Inflammatory macrophage treated with lipopolysaccharide for 4 hours (primary cell): ENCODE measurements around the gene METTL22.
"Not testable (repeated sequence)": the region's sequence is repeated elsewhere in the genome, so short reads cannot be mapped to it uniquely, and the experiment has no call there.

Experiments used
- DNase-seq: peaks from one replicate; pipeline ENCODE4 v3.0.0-alpha.2; 2020

The METTL22 gene

DNA sequence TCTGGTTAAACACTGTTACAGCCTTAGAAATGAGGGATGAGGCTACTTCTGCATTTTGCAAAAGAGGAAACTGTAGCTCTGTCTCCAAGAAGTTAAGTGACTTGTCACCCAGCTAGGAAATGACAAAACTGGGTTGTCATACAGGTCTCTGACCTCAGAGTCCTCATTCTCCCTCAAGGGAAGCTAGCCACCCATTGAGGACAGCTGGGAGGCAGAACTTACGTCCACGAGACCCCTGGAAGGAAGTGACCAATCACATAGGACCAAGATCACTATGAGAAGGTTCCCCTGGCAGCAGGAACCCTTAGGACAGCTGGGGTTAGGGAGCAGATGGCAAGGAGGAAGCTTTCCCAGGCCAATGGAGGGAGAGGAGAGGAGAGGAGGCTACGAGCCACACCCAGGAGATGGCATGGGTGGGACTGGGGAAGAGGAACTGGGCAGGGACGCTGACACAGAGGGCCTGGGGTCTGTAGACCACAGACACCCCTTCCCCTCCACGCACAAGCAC lies 11.2 kb downstream of the METTL22 start:
- peak; percentile 97 for DNase-seq

DNA sequence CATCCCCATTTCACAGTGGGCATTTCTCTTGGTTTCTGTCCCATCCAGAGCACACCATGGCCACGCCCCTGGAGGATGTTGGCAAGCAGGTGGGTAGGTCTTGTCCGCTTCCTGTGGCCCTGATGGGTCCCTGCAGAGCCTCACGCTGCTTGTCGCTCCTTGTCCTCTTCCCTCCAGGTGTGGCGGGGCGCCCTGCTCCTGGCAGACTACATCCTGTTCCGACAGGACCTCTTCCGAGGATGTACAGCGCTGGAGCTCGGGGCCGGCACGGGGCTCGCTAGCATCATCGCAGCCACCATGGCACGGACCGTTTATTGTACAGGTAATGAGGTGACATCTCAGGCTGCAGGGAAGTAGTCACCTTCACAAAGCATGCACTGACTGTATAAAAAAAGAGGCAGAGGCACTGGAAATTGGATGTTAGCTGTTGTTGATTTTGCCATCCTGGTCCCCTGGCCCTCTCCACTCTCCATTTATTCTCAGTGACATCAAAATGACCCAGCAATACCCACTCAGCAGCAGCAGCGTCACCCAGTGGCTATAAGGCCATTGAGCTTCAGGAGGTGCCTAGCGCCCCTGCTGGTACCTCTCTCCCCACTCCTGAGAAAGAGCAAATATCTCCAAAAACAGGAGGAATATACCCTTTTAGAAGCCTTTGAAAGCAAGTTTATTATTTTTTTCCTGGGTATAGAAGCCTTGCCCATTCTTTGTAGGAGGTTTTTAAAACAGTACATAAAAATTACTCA lies 13.7 kb downstream of the METTL22 start:
- DNase-seq = no peak

DNA sequence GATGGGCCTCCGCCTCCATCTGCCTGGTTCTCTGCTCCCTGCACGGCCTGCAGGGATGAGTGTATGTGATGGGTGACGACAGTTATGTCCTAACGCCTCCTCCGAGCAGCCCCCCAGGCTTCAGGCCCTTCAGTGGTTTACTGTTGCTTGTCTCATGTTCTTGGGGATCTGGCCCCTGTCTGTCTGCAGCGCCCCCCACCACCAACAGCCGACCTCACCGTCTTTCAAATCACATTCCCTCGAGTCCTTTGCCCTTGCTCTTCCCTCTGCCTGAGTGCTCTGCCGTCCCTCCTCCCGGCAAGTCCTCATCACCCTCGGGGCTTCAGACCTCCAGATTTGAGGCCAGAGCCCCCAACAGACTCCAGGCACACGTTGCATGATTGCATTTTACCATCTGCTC lies 18.2 kb downstream of the METTL22 start:
- no peak for DNase-seq

DNA sequence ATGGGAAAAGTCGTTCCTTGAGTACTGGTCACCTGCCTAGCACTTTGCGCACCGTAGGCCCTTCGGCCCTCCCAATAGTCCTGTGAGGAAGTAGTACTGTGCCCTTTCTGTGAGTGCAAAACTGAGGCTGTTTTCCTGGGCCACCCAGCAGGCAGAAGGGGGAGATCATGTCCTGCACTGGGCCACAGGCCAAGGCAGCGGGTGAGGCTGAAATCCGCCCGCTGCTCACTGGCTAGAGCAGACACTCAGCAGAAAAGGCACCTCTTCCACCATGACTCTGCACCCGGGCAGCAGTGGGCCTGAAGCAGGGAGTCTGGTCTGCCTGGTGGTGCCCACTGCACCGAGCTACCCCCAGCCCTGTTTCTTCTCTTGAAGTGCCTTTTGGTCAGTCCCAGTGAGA lies 20.2 kb downstream of the METTL22 start:
- no peak for DNase-seq

DNA sequence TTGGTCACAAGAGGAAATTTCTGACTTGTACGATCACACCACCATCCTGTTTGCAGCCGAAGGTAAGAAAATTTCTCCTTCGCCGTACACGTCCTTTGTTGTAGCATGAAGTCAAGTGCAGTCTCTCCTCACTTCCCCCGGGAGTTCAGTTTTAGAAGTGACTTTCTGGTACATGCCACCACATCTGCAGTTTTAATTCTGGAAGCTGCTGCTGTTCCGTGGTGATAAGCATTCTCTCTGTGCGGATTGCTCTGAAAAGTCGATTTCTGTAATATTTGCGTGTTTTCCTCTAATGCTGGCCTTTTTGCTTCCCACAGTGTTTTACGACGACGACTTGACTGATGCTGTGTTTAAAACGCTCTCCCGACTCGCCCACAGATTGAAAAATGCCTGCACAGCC lies 20.6 kb downstream of the METTL22 start:
- no peak for DNase-seq

DNA sequence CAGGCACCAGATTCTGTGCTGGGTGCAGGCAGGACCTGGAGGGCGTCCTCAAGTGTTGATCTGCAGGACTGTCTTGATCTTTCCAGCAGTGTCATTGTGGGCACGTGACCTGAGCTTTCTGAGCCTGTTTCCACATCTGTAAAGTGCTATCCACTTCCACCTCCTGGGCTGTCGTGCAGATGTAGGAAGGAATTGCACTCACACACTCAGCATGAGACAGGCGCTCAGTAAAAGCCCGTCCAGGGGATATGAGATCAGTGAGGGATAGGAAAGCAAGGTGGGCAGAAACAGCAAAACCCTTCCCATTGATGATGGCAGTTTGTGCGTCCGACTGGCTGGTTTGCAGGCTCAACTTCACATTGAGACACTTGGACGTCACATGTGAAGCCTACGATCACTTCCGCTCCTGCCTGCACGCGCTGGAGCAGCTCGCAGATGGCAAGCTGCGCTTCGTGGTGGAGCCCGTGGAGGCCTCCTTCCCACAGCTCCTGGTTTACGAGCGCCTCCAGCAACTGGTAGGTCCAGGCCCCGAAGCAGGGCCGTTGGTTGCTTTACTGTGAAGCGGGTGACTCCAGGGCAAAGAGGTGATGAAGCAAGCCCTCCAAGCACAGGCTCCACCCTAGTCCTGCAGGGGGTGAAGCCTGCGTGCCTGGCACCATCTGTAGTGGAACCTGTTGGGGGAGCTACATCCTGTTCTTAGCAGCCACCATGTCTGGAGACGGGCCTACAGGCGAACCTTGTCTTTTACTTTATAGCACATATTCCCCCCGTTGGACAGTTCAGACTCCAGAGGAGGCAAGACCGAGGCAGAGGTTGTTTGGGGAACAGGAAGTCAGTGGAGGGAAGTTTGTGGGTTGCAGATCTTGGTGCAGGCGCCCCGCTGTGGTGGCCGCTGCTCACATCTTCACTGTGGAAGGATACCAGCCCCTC lies 23.0 kb downstream of the METTL22 start:
- DNase-seq = peak; percentile 74

DNA sequence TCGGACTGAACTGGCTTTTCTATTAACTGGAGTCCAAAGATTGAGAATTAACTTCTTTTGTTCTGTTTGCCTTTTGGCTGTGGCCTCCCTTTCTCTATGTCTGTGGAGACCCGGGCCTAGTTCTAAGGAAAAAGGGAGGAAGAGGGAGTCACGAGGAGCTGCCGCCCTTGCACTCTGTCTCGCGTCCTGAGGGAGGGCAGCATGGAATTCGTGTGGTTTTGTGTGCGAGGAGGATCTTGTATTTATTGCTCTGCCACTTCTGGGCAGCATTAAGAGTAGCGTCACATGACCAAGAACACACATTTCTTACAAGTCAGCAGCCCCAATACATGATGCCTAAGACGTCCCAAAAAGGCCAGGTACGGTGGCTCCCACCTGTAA lies 23.6 kb downstream of the METTL22 start:
- no peak for DNase-seq

DNA sequence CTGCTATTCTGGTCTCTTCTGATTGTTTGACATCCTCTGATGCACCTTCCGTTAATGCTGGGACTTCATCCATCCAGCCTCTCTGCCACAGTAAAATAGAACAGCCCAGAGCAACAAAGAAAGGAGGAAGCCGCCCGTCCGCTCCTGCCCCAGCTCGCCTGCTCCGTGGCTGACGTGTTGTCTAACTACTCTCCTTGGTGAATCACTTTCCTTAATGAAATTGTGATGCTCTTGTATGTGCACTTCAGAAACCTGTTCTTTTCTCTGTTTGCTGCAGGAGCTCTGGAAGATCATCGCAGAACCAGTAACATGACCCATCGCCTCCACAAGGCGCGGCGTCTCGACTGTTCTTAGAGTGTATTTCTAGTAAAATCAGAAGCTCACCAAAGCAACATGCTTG lies 24.3 kb downstream of the METTL22 start:
- DNase-seq = no peak

DNA sequence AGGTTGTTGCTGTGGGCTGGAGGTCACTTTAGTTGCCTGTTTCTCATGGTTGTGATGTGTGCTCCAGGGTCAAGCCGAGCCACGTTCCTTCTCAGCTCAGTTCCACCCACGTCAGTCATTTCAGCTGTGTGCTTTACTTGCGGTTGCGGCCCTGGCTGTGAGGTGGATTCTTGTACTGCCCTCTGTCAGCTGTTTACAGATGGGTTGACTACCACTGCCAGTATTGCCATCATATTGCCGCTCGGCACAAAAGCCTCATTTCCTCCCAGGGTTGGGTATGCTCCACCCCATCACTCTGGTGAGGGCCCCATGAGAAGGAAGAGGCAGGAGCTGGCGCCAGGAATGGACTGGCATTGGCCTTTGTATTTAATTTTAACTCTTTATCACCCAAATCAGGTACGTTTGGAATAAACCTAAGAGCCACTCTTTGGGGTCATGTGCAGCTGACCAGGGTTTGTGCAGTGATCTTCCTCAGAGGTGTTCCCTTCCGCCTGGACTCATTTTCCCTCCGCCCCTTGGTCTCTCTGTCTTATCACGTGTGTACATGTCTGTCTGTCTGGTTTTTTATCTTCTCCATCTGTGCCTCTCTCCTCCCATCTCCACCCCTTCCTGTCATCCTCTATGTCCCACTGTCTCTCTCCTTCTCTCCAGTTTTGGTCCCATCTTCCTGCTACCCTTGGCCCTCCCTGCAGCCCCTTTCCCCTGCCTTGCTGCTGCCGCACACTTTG lies 25.0 kb downstream of the METTL22 start:
- no peak for DNase-seq

DNA sequence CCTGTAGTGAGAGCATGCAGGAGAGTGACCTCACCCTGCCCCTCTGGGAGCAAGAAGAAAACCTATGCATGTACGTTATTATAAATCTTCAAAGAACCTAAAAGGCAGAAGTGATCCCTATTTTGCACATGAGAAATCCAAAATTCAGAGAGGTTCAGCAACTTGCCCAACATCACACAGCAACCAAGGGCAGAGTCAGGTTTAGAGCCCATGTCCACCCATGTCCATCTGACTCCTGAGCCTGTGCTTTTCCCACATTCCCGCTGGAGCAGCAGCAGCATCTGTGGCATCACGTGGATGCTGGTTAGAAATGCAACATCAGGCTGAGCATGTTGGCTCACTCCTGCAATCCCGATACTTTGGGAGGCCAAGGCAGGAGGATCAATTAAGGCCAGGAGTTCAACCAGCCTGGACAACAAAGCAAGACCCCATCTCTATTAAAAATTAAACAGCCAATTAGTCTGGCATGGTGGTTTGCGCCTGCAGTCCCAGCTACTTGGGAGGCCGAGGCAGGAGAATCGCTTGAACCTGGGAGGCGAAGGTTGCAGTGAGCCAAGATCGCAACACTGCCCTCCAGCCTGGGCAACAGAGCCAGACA lies 26.3 kb downstream of the METTL22 start:
- no peak for DNase-seq

DNA sequence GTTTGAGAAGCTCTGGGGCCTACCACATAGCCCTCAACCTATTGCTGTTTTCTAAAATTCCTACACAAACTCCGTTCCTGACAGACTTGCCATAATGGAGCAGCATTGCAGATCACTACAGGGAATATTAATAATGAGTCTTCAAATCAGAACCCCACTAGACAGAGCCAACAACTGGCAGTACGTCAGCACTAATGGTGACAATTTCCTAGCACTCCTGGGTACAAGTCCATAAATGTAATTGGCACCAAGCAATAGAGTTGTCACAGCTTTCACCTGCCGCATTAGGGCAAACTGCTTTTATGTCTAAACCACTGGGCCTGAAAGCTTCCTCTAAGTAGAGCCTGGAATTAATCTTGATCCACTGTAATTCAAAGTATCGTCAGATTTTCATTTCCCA lies 27.4 kb downstream of the METTL22 start:
- no peak for DNase-seq

DNA sequence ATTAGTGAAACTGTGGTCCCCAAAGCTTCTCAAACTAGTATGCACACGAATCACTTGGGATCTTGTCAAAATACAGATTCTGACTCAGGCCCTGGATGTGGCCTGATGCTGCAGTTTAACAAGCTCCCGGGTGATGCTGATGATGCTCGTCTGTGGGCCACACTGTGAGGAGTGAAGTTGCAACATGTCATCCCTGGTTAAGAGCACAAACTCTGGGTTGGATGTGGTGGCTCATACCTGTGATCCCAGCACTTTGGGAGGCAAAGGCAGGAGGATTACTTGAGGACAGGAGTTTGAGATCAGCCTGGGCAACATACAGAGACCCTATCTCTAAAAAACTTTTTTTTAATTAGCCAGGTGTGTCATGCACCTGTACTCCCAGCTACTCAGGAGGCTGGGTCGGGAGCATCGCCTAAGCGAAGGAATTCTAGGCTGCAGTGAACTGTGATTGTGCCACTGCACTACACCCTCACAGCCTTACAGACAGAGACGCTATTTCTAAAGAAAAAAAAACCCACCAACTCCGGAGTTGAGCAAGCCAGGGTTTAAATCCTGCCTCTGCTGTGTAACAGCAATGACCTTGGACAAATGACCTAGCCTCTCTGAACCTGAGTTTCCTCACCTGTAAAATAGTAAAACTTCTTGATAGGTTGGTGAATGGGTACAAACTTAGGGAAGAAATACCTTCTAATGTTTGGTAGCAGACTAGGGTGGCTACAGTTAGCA lies 28.5 kb downstream of the METTL22 start:
- DNase-seq = no peak

DNA sequence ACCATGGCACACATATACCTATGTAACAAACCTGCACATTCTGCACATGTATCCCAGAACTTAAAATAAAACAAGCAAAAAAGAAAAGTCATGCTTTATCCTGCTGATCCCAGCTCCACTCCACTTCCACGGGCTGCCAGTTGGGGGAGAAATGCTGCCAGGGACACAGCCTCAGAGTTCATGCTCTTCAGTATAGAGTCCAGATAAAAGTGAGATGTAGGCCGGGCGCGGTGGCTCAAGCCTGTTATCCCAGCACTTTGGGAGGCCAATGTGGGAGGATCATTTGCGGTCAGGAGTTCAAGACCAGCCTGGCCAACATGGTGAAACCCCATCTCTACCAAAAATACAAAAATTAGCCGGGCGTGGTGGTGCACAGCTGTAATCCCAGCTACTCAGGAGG lies 30.5 kb downstream of the METTL22 start:
- DNase-seq = not testable (repeated sequence)

DNA sequence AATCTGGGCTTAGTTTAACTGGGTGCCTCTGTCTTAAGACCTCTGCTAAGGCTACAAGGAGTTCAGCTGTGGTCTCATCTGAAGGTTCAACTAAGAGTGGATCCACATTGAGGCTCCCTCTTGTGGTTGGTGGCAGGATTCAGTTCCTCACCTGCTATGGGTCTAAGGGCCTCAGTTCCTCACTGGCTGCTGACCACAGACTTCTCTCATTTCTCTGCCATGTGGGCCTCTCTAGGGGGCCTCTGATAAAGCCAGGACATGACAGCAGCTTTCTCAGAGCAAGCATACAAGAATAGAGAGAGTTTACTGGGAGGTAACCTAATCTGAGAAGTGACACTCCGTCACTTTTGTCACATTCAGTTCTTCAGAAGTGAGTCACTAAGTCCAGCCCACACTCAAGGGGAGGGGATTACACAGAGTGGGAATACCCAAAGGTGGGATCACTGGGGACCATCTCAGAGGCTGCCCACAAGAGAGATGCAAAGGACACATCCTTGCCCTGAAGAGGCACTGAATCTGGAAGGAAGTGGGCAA lies 33.8 kb downstream of the METTL22 start:
- peak; percentile 51 for DNase-seq

DNA sequence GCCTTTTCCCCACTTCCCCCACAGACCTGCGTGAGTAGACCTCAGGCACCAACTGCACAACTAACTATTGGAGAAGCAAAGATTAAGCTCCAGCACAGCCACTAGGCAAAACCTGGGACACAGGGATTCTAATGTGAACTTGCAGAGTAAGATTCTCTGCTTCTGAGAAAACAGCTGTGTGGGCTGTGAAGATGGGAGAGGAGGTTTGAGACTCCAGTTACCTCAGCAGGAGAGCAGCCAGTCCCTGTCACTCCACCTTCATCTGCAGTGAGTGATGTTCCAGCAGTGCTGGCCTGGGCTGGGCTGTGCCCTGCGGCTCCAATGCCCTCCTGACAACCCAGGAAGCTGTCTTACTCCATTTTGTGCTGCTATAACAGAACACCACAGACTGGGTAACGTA lies 34.9 kb downstream of the METTL22 start:
- DNase-seq = no peak

DNA sequence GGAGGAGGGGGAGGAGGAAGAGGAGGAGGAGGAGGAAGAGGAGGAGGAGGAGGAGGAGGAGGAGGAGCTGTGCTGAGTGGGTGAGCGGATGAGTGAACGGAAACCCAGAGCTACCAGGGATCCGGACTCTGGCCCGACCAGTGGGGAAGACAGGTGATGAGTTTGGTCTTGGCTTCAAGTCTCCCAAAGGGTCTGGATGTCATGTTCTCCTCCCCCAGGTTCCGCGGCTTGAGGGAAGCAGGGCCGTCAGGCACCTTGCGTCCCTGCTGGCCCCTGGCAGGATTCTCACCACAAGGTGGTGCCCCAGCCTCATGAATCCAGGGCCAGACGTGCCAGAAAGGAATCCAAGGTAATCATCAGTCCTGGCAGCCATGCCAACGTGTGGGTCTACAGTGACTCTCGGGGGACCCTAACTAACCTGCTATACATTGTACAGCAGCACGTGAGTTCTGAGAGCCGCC lies 39.4 kb downstream of the METTL22 start:
- DNase-seq = no peak

DNA sequence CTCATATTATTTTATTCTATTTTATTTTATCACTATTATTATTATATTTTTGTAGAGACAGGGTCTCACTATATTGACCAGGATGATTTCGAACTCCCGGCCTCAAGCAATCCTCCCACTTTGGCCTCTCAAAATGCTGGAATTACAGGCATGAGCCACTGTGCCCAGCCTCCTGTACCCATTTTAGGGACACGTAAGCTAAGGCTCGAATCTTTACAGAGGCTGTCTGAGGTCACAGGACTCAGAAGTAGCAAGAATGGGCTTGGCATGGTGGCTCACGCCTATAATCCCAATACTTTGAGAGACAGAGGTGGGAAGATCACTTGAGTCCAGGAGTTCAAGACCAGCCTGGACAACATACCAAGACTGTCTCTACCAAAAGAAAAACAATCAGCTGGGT lies 40.2 kb downstream of the METTL22 start:
- DNase-seq = no peak

DNA sequence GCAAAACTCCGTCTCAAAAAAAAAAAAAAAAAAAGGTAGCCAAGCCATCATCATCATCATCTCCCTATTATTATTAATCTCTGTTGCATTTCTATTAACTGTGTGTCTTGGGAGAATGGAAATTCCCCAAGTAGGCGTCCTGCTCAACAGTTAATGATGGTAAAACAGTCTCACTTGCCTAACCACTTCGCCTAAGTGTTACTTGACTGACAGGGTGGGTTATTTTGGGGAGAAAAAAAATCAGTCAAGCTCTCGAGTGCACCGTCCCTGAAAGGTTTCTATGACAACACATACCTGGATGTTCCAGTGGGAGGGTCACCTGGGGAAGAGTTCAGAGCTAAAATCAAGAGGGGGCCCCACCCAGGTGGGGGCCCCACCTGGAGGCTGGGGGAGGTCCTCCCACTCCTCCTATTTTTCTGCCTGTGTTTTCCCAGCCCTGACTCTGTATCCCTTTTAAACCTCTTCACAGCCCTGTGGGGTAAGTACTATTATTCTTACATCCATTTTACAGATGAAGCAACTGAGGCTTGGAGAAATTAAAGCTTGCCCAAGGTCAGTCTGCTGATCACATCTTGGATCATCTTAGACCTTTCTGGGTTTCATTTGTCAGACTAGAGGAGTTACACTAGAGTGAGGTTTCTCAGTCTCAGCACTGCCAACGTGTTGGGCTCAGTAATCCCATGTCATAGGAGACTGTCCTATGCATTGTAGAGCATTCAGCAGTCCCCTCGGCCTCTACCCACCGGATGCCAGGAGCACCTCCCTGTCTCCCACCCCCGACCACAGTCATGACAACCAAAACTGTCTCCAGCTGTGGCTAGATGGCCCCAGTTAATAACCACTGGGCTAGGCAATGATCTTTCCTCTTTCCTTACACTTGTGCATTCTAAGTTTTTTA lies 41.9 kb downstream of the METTL22 start:
- DNase-seq = no peak

DNA sequence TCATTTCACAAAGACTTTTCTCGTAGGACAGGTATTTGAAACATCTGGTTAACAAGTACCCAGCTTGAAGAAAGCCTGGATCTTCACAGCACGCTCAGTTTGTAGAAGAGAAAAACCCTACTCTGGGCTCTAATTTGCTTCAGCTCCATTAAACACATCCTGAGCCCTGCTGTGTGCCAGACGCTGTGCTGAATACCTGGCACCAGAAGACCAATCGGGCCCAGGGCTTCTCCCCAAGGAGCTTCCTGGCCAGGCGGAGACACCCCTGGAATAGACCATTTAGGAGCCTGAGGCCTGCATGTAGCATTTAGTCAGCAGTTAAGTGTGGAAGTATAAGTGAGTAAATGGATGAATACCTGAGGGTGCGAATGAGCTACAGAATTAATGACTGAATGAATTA lies 44.0 kb downstream of the METTL22 start:
- DNase-seq = no peak

DNA sequence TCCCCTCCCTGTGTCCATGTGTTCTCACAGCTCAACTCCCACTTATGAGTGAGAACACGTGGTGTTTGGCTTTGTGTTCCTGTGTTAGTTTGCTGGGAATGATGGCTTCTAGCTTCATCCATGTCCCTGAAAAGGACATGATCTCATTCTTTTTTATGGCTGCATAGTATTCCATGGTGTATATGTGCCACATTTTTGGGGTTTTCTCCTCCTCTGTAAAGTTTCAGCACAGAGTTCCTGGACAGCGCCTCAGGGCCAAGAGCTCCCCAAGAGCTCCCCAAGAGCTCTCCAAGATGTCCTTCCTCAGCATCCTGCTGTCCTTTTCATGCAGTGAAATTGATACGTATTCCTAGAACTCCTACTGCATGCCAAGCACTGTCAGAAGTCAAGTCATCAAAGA lies 46.0 kb downstream of the METTL22 start:
- no peak for DNase-seq

DNA sequence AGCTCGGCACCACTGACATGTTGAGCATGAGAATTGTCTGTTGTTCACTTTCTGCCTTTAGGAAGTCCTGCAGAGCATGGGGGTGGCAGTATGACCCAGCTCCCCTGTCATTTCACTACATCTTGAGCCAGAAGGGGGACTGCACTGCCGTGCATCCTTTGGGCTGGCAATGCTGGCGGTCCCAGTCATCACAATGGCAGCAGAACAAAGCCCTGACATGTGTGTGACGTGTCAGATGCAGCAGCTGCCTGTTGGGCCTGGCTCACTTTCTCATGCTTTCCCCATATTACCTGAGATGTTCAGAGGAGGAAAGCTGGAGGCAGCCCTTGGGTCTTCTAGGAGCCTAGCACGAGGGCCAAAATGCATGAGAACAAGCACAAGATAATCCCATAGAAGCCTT lies 46.6 kb downstream of the METTL22 start:
- no peak for DNase-seq
